ENCODE data around the gene RFNG. TPM values are rescaled to one million over a fixed set of nuclear protein-coding genes. Genes with fewer than 3 reads are reported as not detected.

RFNG gene
- total RNA-seq: 45.0 and 49.1 TPM in 2 replicates

- no peak for DNase-seq (ENCODE audit: extremely low read depth, low read depth, low spot score)
These were observed at the start of gene RFNG, which contains the start of gene GPS1 for GRCh38 chr17:82051776-82052637. Gene RFNG, minus strand, starts transcription at chr17:82051811. Its CDS starts 45 bp downstream, at chr17:82051766. Gene GPS1, plus strand, starts transcription at chr17:82051898. Its CDS starts 34 bp downstream, at chr17:82051932.

- no peak for DNase-seq (ENCODE audit: extremely low read depth, low read depth, low spot score)
These were observed 49.7 kb upstream of the RFNG start for GRCh38 chr17:82101301-82101715.

GRCh38 chr17:82100502-82101298 is 49.1 kb upstream of the RFNG start:
- no peak for DNase-seq (ENCODE audit: extremely low read depth, low read depth, low spot score)

- no peak for DNase-seq (ENCODE audit: extremely low read depth, low read depth, low spot score)
These were observed 47.5 kb upstream of the RFNG start for GRCh38 chr17:82098939-82099763.

- peak; percentile 25 for DNase-seq (ENCODE audit: extremely low read depth, low read depth, low spot score)
These were observed 46.7 kb upstream of the RFNG start, which contains the start of gene FASN for GRCh38 chr17:82098169-82098938. Gene FASN, minus strand, starts transcription at chr17:82098236. Its CDS starts 1,791 bp downstream, at chr17:82096445.

- DNase-seq (ENCODE audit: extremely low read depth, low read depth, low spot score): no peak
These were observed 46.2 kb upstream of the RFNG start for GRCh38 chr17:82097919-82098168.

- DNase-seq (ENCODE audit: extremely low read depth, low read depth, low spot score): no peak
These were observed 45.7 kb upstream of the RFNG start for GRCh38 chr17:82097184-82097918.

- DNase-seq (ENCODE audit: extremely low read depth, low read depth, low spot score): no peak
These were observed 45.1 kb upstream of the RFNG start for GRCh38 chr17:82096709-82097183.

GRCh38 chr17:82095777-82096708 is 44.4 kb upstream of the RFNG start:
- DNase-seq (ENCODE audit: extremely low read depth, low read depth, low spot score): no peak

- no peak for DNase-seq (ENCODE audit: extremely low read depth, low read depth, low spot score)
These were observed 43.5 kb upstream of the RFNG start for GRCh38 chr17:82094931-82095776.

GRCh38 chr17:82092995-82093751 is 41.6 kb upstream of the RFNG start:
- DNase-seq (ENCODE audit: extremely low read depth, low read depth, low spot score): no peak

GRCh38 chr17:82092628-82092994 is 41.0 kb upstream of the RFNG start:
- DNase-seq (ENCODE audit: extremely low read depth, low read depth, low spot score): no peak

- no peak for DNase-seq (ENCODE audit: extremely low read depth, low read depth, low spot score)
These were observed 40.5 kb upstream of the RFNG start for GRCh38 chr17:82092094-82092586.

- DNase-seq (ENCODE audit: extremely low read depth, low read depth, low spot score): no peak
These were observed 39.9 kb upstream of the RFNG start for GRCh38 chr17:82091264-82092066.

GRCh38 chr17:82090549-82091263 is 39.1 kb upstream of the RFNG start:
- DNase-seq (ENCODE audit: extremely low read depth, low read depth, low spot score): no peak
